AG04449 (cell line): Measurements from ENCODE around the gene TBL2.
"Not testable (repeated sequence)": the region's sequence is repeated elsewhere in the genome, so short reads cannot be mapped to it uniquely, and the experiment has no call there.

Experiments
- CTCF ChIA-PET: fragments of 350-600 bp; formaldehyde crosslinking; extraction: SDS; loops from one replicate; lab custom pipeline; 2021; ENCODE audit warnings: antibody characterized with exemption; lab: Yijun Ruan, JAX
- POLR2A ChIA-PET: fragments of 400-600, 350-600 bp; formaldehyde crosslinking; extraction: SDS; loops from one replicate; lab custom pipeline; 2020; ENCODE audit warnings: antibody characterized with exemption, inconsistent platforms; lab: Yijun Ruan, JAX
- DNase-seq: peaks from one replicate; pipeline ENCODE4 v3.0.0-alpha.2; 2010; ENCODE audit warnings: low read depth, low spot score
- H3K4me3 ChIP-seq: 2 replicates; pipeline ENCODE4 v1.5.1; 2011; ENCODE audit warnings: low read depth, mild to moderate bottlenecking, control low read depth, low read length
- CTCF ChIP-seq: IDR thresholded peaks from one replicate; pipeline ENCODE4 v1.5.1; 2011; ENCODE audit warnings: mild to moderate bottlenecking, moderate library complexity, low read length, control low read depth, inconsistent platforms; ENCODE audit not compliant: insufficient read depth; ENCODE audit errors: missing control alignments

TBL2 gene

GRCh38 chr7:73615886-73616285, 37.5 kb upstream of the TBL2 start:
- no peak overlapping the region for H3K4me3 ChIP-seq
- DNase-seq = no peak
- ChIA-PET CTCF (interaction anchor here (0.7 to 5.7 kb wide), 8 partner anchors 9 to 240 kb away, joined by 3 to 44 read pairs (median 7); partner anchors contain the start of genes MLXIPL and VPS37D), POLR2A (no interaction called here)
- peak; percentile 28 for TF ChIP-seq CTCF

GRCh38 chr7:73614937-73615336, 36.6 kb upstream of the TBL2 start:
- DNase-seq, POLR2A ChIA-PET: not testable (repeated sequence)
- CTCF ChIA-PET = interaction anchor here (1.1 to 5.7 kb wide), 8 partner anchors 8 to 241 kb away, joined by 4 to 44 read pairs (median 10); partner anchors contain the start of genes MLXIPL and VPS37D

GRCh38 chr7:73613954-73614735, 35.8 kb upstream of the TBL2 start:
- H3K4me3 ChIP-seq = no peak overlapping the region
- no peak for DNase-seq
- ChIA-PET CTCF (interaction anchor here (0.6 to 5.7 kb wide), 9 partner anchors 7 to 120 kb away, joined by 4 to 44 read pairs (median 5); partner anchors contain the start of genes MLXIPL and VPS37D), POLR2A (no interaction called here)
- TF ChIP-seq CTCF = no peak

More at GRCh38 chr7:73614937-73615336, 36.6 kb upstream of the TBL2 start:
- not testable (repeated sequence) for H3K4me3 ChIP-seq

GRCh38 chr7:73612598-73613269, 34.4 kb upstream of the TBL2 start:
- POLR2A ChIA-PET = no interaction called here
- H3K4me3 ChIP-seq = no peak overlapping the region
- DNase-seq = no peak
- CTCF ChIA-PET = interaction anchor here (1.4 to 12.1 kb wide), 8 partner anchors 9 to 242 kb away, joined by 4 to 219 read pairs (median 8); partner anchors contain the start of genes MLXIPL and STX1A
- no peak for TF ChIP-seq CTCF

GRCh38 chr7:73611017-73611555, 32.7 kb upstream of the TBL2 start:
- no peak for DNase-seq

More at GRCh38 chr7:73611017-73611555, 32.7 kb upstream of the TBL2 start:
- ChIA-PET CTCF (interaction anchor here (1.3 to 12.1 kb wide), 3 partner anchors 8 to 112 kb away, joined by 3 to 219 read pairs (median 4); partner anchors contain the start of gene STX1A), POLR2A (no interaction called here)
- TF ChIP-seq CTCF = no peak
- H3K4me3 ChIP-seq = no peak overlapping the region
